Measurements from ENCODE around the gene ADSL. TPM values are rescaled to one million over a fixed set of nuclear protein-coding genes. Genes with fewer than 3 reads are reported as not detected.

ADSL gene
- total and polyA plus RNA-seq, 9 of the 15 experiments (the other 6 are each of a cell fraction or from before 2014, with no cell fraction given): 112 to 322 (median 146) TPM

DNA sequence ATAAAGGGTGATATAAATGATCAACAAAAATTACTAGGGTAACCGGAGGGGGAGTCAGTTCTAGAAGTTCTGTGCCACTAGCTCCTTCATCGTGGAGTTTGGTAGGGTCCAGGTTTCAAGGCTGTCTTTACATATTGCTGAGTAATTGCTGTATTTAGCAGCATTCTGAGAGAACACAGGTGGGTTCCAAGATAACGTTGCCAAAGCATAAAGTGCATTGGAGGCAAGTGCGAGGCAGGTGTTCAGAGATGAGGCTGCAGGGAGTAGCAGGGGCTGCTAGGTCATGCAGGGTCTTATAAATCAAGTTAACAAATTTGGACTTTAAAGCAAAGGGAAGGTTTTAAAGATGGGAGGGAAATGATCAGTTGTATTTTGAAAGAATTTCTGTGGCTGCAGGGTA, 41.9 kb downstream of the ADSL start (continued):
- TF ChIP-seq, protein P1, sequence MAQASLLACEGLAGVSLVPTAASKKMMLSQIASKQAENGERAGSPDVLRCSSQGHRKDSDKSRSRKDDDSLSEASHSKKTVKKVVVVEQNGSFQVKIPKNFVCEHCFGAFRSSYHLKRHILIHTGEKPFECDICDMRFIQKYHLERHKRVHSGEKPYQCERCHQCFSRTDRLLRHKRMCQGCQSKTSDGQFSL (CRISPR knock-in tag; IDR thresholded peaks at IDR 0.05): no peak
- TF ChIP-seq, protein P1 (tag; IDR thresholded peaks at IDR 0.05): no peak
- TF ChIP-seq ARID1B (IDR thresholded peaks at IDR 0.05) (peak; percentile 86), TCF3 (CRISPR knock-in tag; IDR thresholded peaks at IDR 0.05) (peak; percentile 82), DPF2 (IDR thresholded peaks at IDR 0.05) (peak; percentile 82), ZNF316 (IDR thresholded peaks at IDR 0.05) (peak; percentile 73), ESRRB (CRISPR knock-in tag; IDR thresholded peaks at IDR 0.05; ENCODE audit: borderline replicate concordance) (no peak), TEAD4 (IDR thresholded peaks at IDR 0.05; ENCODE audit: low read length) (peak; percentile 65), TEAD4 (CRISPR knock-in tag; IDR thresholded peaks at IDR 0.05; ENCODE audit: borderline replicate concordance) (no peak), MAFG (tag; conservative IDR thresholded peaks at IDR 0.05) (peak; percentile 42), TAL1 (IDR thresholded peaks at IDR 0.05) (peak; percentile 74), MAFK (IDR thresholded peaks at IDR 0.05; ENCODE audit: low read length) (peak; percentile 38; the same call in 1 of the 2 replicates), NFIC (IDR thresholded peaks at IDR 0.05) (0 out of 2 replicates have a peak, but pooled peaks have one; percentile 8), CBFA2T3 (IDR thresholded peaks at IDR 0.05) (peak; percentile 80), SMARCA4 (IDR thresholded peaks at IDR 0.05) (peak; percentile 67), EP300 (IDR thresholded peaks at IDR 0.05; ENCODE audit: low read length) (peak; percentile 42; the same call in 1 of the 2 replicates), MAFF (IDR thresholded peaks at IDR 0.05; ENCODE audit: low read length) (peak; percentile 20; the same call in 1 of the 2 replicates), HDAC2 (IDR thresholded peaks at IDR 0.05) (0 out of 2 replicates have a peak, but pooled peaks have one; percentile 24), PHF21A (IDR thresholded peaks at IDR 0.05; ENCODE audit: borderline replicate concordance, low read depth) (no peak)

All from K562 (cell line).